ENCODE results near the gene CDHR1. TPM values are rescaled to one million over a fixed set of nuclear protein-coding genes. Genes with fewer than 3 reads are reported as not detected.

Gene CDHR1
- total RNA-seq, 4 donors from 2014 or later = 0.17 to 0.22 TPM; not detected in 2

- TF ChIP-seq, protein P1, sequence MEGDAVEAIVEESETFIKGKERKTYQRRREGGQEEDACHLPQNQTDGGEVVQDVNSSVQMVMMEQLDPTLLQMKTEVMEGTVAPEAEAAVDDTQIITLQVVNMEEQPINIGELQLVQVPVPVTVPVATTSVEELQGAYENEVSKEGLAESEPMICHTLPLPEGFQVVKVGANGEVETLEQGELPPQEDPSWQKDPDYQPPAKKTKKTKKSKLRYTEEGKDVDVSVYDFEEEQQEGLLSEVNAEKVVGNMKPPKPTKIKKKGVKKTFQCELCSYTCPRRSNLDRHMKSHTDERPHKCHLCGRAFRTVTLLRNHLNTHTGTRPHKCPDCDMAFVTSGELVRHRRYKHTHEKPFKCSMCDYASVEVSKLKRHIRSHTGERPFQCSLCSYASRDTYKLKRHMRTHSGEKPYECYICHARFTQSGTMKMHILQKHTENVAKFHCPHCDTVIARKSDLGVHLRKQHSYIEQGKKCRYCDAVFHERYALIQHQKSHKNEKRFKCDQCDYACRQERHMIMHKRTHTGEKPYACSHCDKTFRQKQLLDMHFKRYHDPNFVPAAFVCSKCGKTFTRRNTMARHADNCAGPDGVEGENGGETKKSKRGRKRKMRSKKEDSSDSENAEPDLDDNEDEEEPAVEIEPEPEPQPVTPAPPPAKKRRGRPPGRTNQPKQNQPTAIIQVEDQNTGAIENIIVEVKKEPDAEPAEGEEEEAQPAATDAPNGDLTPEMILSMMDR (IDR thresholded peaks at IDR 0.05; ENCODE audit: low read depth) = no peak
Measured at GRCh38 chr10:84216834-84217233, 22.5 kb downstream of the CDHR1 start.

GRCh38 chr10:84217746-84218145, 23.4 kb downstream of the CDHR1 start:
- TF ChIP-seq, protein P1 (IDR thresholded peaks at IDR 0.05; ENCODE audit: low read depth) = no peak

DNA sequence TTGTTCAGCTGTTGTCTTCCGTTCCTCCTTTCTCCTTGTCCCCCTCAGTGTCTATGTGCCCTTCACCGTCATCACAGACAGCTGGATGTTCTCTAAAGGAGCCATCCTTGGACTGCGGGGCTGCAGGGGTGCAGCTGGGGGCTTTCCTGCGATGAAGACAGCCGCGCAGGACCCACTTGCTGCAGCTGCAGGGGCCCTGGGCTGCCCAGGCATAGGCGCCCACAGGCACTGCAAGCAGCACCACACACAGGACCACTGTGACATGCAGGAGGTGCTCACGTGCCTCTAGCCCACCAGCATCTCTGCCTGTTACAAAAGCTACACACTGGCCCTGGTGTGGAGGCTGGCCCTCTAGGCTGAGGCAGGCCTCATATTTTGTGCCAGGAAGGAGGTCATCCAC, 27.6 kb downstream of the CDHR1 start:
- TF ChIP-seq, protein P1 (IDR thresholded peaks at IDR 0.05; ENCODE audit: low read depth) = no peak

DNA sequence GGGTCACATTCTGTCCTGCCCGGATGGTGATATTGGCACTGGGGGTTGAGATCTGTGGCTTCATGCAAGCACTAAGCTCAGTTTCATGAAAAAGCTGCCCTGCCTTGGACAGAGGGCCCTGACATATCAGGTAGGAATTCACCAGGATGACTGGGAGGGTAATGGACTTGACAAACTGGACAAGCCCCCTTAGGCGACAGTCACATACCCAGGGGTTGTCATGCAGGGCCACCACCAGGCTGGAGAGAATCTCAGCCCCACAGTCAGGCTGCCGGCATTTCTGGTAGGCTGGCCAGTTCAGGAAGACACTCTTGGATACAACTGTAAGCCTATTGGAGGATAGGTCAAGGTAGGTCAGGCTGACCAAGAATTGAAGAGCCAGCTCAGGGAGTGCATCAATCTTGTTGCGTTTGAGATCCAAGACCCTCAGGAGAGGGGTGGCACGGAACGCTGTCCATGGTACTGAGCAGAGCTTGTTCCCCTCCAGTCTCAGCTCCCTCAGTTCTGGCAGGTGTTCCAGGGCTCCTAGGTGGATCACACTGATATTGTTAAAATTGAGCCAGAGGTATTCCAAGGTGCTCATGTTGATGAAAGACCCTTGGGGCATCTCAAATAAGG, 30.2 kb downstream of the CDHR1 start:
- TF ChIP-seq, protein P1 (IDR thresholded peaks at IDR 0.05; ENCODE audit: low read depth) = no peak

- TF ChIP-seq, protein P1 (IDR thresholded peaks at IDR 0.05; ENCODE audit: low read depth) = no peak
Measured at GRCh38 chr10:84225427-84226173, 31.3 kb downstream of the CDHR1 start, which contains the start of gene LRIT2. LRIT2 (minus strand) TSS chr10:84225544; CDS start chr10:84225520, 24 bp downstream.

GRCh38 chr10:84226616-84227015, 32.3 kb downstream of the CDHR1 start:
- TF ChIP-seq, protein P1 (IDR thresholded peaks at IDR 0.05; ENCODE audit: low read depth) = no peak

GRCh38 chr10:84227810-84228209, 33.5 kb downstream of the CDHR1 start:
- TF ChIP-seq, protein P1 (IDR thresholded peaks at IDR 0.05; ENCODE audit: low read depth) = no peak

Data from subcutaneous adipose tissue (tissue), 4 donors.